Fibroblast of skin of right quadriceps (primary cell): ENCODE data around the gene RPRD1A.
"Not testable (repeated sequence)": the region's sequence is repeated elsewhere in the genome, so short reads cannot be mapped to it uniquely, and the experiment has no call there.

ENCODE experiments used
- DNase-seq: peaks from one replicate; pipeline ENCODE4 v3.0.0-alpha.2; 2013

The RPRD1A gene

GRCh38 chr18:36067055-36067957 is at the start of gene RPRD1A:
TSS of gene RPRD1A (minus strand) at chr18:36067559. CDS start at chr18:36067404, 155 bp downstream.
- DNase-seq: peak; percentile 90

GRCh38 chr18:36116771-36117170 is 49.4 kb upstream of the RPRD1A start:
- not testable (repeated sequence) for DNase-seq

GRCh38 chr18:36114738-36115137 is 47.4 kb upstream of the RPRD1A start:
- DNase-seq: no peak

- no peak for DNase-seq
These were observed 46.9 kb upstream of the RPRD1A start for GRCh38 chr18:36114251-36114650.

- no peak for DNase-seq
These were observed 44.9 kb upstream of the RPRD1A start for GRCh38 chr18:36112302-36112701.

- DNase-seq: no peak
These were observed 42.4 kb upstream of the RPRD1A start for GRCh38 chr18:36109737-36110136.

- no peak for DNase-seq
These were observed 41.2 kb upstream of the RPRD1A start for GRCh38 chr18:36108601-36109000.

- no peak for DNase-seq
These were observed 40.8 kb upstream of the RPRD1A start for GRCh38 chr18:36108196-36108595.

- no peak for DNase-seq
These were observed 40.1 kb upstream of the RPRD1A start for GRCh38 chr18:36107477-36107876.

- DNase-seq: no peak
These were observed 37.4 kb upstream of the RPRD1A start for GRCh38 chr18:36104749-36105148.

GRCh38 chr18:36101943-36102342 is 34.6 kb upstream of the RPRD1A start:
- no peak for DNase-seq

GRCh38 chr18:36099311-36099710 is 32.0 kb upstream of the RPRD1A start:
- DNase-seq: no peak

GRCh38 chr18:36096955-36097354 is 29.6 kb upstream of the RPRD1A start:
- DNase-seq: no peak

- peak; percentile 64 for DNase-seq
These were observed 28.7 kb upstream of the RPRD1A start for GRCh38 chr18:36095936-36096519.

GRCh38 chr18:36094431-36094830 is 27.1 kb upstream of the RPRD1A start:
- DNase-seq: no peak

- not testable (repeated sequence) for DNase-seq
These were observed 24.8 kb upstream of the RPRD1A start for GRCh38 chr18:36092116-36092515.

- DNase-seq: no peak
These were observed 21.6 kb upstream of the RPRD1A start for GRCh38 chr18:36089001-36089400.

- no peak for DNase-seq
These were observed 20.9 kb upstream of the RPRD1A start for GRCh38 chr18:36088256-36088655.

GRCh38 chr18:36086186-36086585 is 18.8 kb upstream of the RPRD1A start:
- no peak for DNase-seq

GRCh38 chr18:36085195-36085594 is 17.8 kb upstream of the RPRD1A start:
- DNase-seq: no peak

GRCh38 chr18:36083729-36084128 is 16.4 kb upstream of the RPRD1A start:
- no peak for DNase-seq

GRCh38 chr18:36081118-36081517 is 13.8 kb upstream of the RPRD1A start:
- DNase-seq: not testable (repeated sequence)

GRCh38 chr18:36078751-36079529 is 11.6 kb upstream of the RPRD1A start:
- peak; percentile 63 for DNase-seq
